HUES64 (cell line): Measurements from ENCODE around the gene C1QTNF1.
A peak's percentile ranks its signal among the peaks of the same experiment; 100 is the strongest.

Source experiments
- H3K27ac ChIP-seq: 2 replicates; pipeline ENCODE4 v1.7.0; 2013; ENCODE audit warnings: low read depth, low read length, inconsistent platforms
- H3K27me3 ChIP-seq: 2 replicates; pipeline ENCODE4 v1.6.1; 2013; ENCODE audit warnings: mild to moderate bottlenecking, low read length; ENCODE audit not compliant: insufficient read depth
- H3K36me3 ChIP-seq: 2 replicates; pipeline ENCODE4 v1.6.1; 2013; ENCODE audit warnings: mild to moderate bottlenecking, low read length; ENCODE audit not compliant: insufficient read depth
- H3K4me1 ChIP-seq: 2 replicates; pipeline ENCODE4 v1.6.1; 2013; ENCODE audit warnings: mild to moderate bottlenecking, low read length, moderate library complexity; ENCODE audit not compliant: insufficient read depth
- H3K4me3 ChIP-seq: 2 replicates; pipeline ENCODE4 v1.5.1; 2013; ENCODE audit warnings: mild to moderate bottlenecking, low read length, moderate library complexity
- H3K9ac ChIP-seq: 2 replicates; pipeline ENCODE4 v1.6.1; 2013; ENCODE audit warnings: mild to moderate bottlenecking, low read depth, low read length
- H3K9me3 ChIP-seq: 2 replicates; pipeline ENCODE4 v1.6.1; 2013; ENCODE audit warnings: low read depth, low read length; ENCODE audit not compliant: insufficient read depth
- WGBS: fragments of 150-250, 120-280 bp; methylation state at CpG from one replicate; pipeline ENCODE4 v1.1.7; 2013; ENCODE audit warnings: missing lambda C conversion rate; 5-methylcytosine and 5-hydroxymethylcytosine counted together

C1QTNF1 gene

GRCh38 chr17:79008666-79009387 is 15.1 kb upstream of the C1QTNF1 start:
- H3K27me3 ChIP-seq, result peaks cover 39% of the 10 kb centered on the region
- H3K9me3 ChIP-seq, result peaks cover 9% of the 10 kb centered on the region
- 55% methylated on average over 7 of the region's 7 CpGs for WGBS
- peak overlapping the region; percentile 60 for H3K9ac ChIP-seq
- no peak overlapping the region for H3K27ac ChIP-seq
- H3K4me1 ChIP-seq, result peaks cover 4% of the 10 kb centered on the region; the same call in 1 of the 2 replicates
- peaks cover 3% of the 10 kb centered on the region; the same call in 1 of the 2 replicates for H3K36me3 ChIP-seq
- peak overlapping the region; percentile 72 for H3K4me3 ChIP-seq

- Histone ChIP-seq H3K27me3 (peaks cover 39% of the 10 kb centered on the region), H3K36me3 (peaks cover 3% of the 10 kb centered on the region; the same call in 1 of the 2 replicates), H3K27ac (no peak within 1 kb of the TSS), H3K9ac (peak within 1 kb of the TSS; percentile 64), H3K4me1 (peaks cover 4% of the 10 kb centered on the region; the same call in 1 of the 2 replicates), H3K9me3 (peaks cover 17% of the 10 kb centered on the region), H3K4me3 (peak within 1 kb of the TSS; percentile 72)
- 8% methylated on average over 73 of the region's 73 CpGs for WGBS
Measured at GRCh38 chr17:79009397-79010303, 14.3 kb upstream of the C1QTNF1 start, which contains the start of gene CANT1. CANT1 (minus strand) TSS chr17:79009764; CDS start chr17:78997622, 12,142 bp downstream.

GRCh38 chr17:79010304-79010646 is 13.7 kb upstream of the C1QTNF1 start:
- no peak overlapping the region for H3K27ac ChIP-seq
- peaks cover 4% of the 10 kb centered on the region; the same call in 1 of the 2 replicates for H3K4me1 ChIP-seq
- 79% methylated on average over 5 of the region's 7 CpGs for whole genome bisulfite sequencing
- H3K9me3 ChIP-seq, result peaks cover 23% of the 10 kb centered on the region
- peaks cover 37% of the 10 kb centered on the region for H3K27me3 ChIP-seq
- H3K36me3 ChIP-seq, result peaks cover 3% of the 10 kb centered on the region; the same call in 1 of the 2 replicates
- peak overlapping the region; percentile 64; the same call in 1 of the 2 replicates for H3K9ac ChIP-seq
- H3K4me3 ChIP-seq, result peak overlapping the region; percentile 72

GRCh38 chr17:79011451-79012147 is 12.4 kb upstream of the C1QTNF1 start:
- Histone ChIP-seq H3K27ac (no peak overlapping the region), H3K9me3 (peaks cover 34% of the 10 kb centered on the region), H3K36me3 (peaks cover 3% of the 10 kb centered on the region; the same call in 1 of the 2 replicates), H3K4me1 (peaks cover 4% of the 10 kb centered on the region; the same call in 1 of the 2 replicates), H3K4me3 (no peak overlapping the region), H3K9ac (no peak overlapping the region), H3K27me3 (peaks cover 24% of the 10 kb centered on the region)
- WGBS, result 74% methylated on average over 5 of the region's 5 CpGs

- Histone ChIP-seq H3K4me3 (no peak overlapping the region), H3K9me3 (peaks cover 37% of the 10 kb centered on the region), H3K36me3 (0 out of 2 replicates have a peak, but pooled peaks cover under 1% of the 10 kb centered on the region), H3K27me3 (peaks cover 13% of the 10 kb centered on the region), H3K4me1 (peaks cover 4% of the 10 kb centered on the region; the same call in 1 of the 2 replicates), H3K27ac (no peak overlapping the region), H3K9ac (no peak overlapping the region)
- 76% methylated on average over 6 of the region's 6 CpGs for WGBS
Measured at GRCh38 chr17:79012563-79013134, 11.3 kb upstream of the C1QTNF1 start.

GRCh38 chr17:79014158-79014758 is 9.7 kb upstream of the C1QTNF1 start:
- Histone ChIP-seq H3K27ac (no peak overlapping the region), H3K4me1 (peaks cover 4% of the 10 kb centered on the region; the same call in 1 of the 2 replicates), H3K9me3 (peaks cover 37% of the 10 kb centered on the region), H3K4me3 (no peak overlapping the region), H3K9ac (no peak overlapping the region), H3K36me3 (no peaks in the 10 kb centered on the region), H3K27me3 (peaks cover 2% of the 10 kb centered on the region; the same call in 1 of the 2 replicates)
- 87% methylated on average over 2 of the region's 2 CpGs for WGBS

GRCh38 chr17:79017546-79018369 is 6.2 kb upstream of the C1QTNF1 start:
- Histone ChIP-seq H3K4me3 (no peak overlapping the region), H3K9me3 (peaks cover 37% of the 10 kb centered on the region), H3K27me3 (peaks cover 37% of the 10 kb centered on the region), H3K27ac (no peak overlapping the region), H3K9ac (no peak overlapping the region), H3K36me3 (no peaks in the 10 kb centered on the region), H3K4me1 (no peaks in the 10 kb centered on the region)
- 81% methylated on average over 6 of the region's 6 CpGs for WGBS

GRCh38 chr17:79018370-79018695 is 5.6 kb upstream of the C1QTNF1 start:
- H3K4me3 ChIP-seq, result no peak overlapping the region
- no peaks in the 10 kb centered on the region for H3K36me3 ChIP-seq
- H3K9ac ChIP-seq, result no peak overlapping the region
- peaks cover 43% of the 10 kb centered on the region for H3K27me3 ChIP-seq
- peaks cover 33% of the 10 kb centered on the region for H3K9me3 ChIP-seq
- peaks cover 2% of the 10 kb centered on the region; the same call in 1 of the 2 replicates for H3K4me1 ChIP-seq
- WGBS, result 91% methylated on average over 3 of the region's 3 CpGs
- no peak overlapping the region for H3K27ac ChIP-seq

GRCh38 chr17:79019261-79019631 is 4.7 kb upstream of the C1QTNF1 start:
- no peak overlapping the region for H3K4me3 ChIP-seq
- H3K27ac ChIP-seq, result no peak overlapping the region
- no peak overlapping the region for H3K9ac ChIP-seq
- 96% methylated on average over 2 of the region's 2 CpGs for WGBS
- H3K4me1 ChIP-seq, result peaks cover 8% of the 10 kb centered on the region; the same call in 1 of the 2 replicates
- H3K9me3 ChIP-seq, result peaks cover 25% of the 10 kb centered on the region
- H3K27me3 ChIP-seq, result peaks cover 52% of the 10 kb centered on the region
- no peaks in the 10 kb centered on the region for H3K36me3 ChIP-seq
